ENCODE measurements around the gene POLA2.

POLA2 gene

DNA sequence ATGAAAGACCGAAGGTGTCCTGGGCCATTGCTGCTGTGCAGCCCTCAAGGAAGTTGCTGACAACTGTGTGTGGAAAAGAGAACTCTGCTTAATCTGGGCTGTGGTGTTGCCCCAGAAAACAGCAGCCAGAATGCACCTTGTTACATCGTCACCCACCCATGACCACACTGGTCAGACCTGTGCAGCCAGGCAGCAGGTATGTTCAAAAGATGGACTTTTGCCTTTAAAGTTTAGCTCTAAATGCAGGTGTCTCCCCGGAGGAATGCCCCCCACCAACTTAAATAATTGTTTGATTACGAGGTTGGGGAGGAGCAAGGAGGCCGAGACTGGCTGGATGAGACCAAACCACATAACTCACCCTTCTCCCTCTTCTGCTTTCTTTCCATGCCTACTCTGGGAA lies 15.3 kb upstream of the POLA2 start:
- TF ChIP-seq, protein P1, sequence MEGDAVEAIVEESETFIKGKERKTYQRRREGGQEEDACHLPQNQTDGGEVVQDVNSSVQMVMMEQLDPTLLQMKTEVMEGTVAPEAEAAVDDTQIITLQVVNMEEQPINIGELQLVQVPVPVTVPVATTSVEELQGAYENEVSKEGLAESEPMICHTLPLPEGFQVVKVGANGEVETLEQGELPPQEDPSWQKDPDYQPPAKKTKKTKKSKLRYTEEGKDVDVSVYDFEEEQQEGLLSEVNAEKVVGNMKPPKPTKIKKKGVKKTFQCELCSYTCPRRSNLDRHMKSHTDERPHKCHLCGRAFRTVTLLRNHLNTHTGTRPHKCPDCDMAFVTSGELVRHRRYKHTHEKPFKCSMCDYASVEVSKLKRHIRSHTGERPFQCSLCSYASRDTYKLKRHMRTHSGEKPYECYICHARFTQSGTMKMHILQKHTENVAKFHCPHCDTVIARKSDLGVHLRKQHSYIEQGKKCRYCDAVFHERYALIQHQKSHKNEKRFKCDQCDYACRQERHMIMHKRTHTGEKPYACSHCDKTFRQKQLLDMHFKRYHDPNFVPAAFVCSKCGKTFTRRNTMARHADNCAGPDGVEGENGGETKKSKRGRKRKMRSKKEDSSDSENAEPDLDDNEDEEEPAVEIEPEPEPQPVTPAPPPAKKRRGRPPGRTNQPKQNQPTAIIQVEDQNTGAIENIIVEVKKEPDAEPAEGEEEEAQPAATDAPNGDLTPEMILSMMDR (IDR thresholded peaks at IDR 0.05): no peak

DNA sequence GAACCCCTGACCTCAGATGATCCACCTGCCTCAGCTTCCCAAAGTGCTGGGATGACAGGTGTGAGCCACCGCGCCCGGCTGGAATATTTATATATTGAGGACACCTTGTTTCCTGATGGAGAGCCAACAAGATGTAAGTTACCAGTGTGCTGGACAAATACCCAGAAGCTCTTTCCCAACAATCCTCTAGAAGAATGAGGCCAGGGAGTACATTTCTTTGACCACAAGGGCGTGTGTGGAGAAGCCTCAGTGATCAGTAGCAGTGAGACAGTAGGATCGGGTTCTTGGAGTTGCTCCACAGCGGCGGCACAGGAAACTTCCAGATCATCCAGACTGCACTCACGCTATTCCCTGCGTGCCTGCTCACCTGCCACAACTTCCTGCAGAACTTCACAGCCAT lies 10.3 kb upstream of the POLA2 start:
- TF ChIP-seq, protein P1 (IDR thresholded peaks at IDR 0.05): no peak

DNA sequence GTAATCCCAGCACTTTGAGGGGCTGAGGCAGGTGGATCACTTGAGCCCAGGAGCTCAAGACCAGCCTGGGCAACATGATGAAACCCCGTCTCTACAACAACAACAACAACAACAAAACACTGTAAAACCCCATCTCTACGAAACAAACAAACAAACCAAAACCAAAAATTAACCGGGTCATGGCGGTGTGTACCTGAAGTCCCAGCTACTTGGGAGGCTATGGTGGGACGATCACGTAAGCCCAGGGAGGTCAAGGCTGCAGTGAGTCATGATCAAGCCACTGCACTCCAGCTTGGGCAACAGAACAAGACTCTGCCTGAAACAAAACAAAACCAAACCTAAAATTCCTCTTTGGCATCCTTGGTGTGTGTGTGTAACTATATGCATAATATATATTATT lies 7.0 kb upstream of the POLA2 start:
- TF ChIP-seq, protein P1 (IDR thresholded peaks at IDR 0.05): no peak

DNA sequence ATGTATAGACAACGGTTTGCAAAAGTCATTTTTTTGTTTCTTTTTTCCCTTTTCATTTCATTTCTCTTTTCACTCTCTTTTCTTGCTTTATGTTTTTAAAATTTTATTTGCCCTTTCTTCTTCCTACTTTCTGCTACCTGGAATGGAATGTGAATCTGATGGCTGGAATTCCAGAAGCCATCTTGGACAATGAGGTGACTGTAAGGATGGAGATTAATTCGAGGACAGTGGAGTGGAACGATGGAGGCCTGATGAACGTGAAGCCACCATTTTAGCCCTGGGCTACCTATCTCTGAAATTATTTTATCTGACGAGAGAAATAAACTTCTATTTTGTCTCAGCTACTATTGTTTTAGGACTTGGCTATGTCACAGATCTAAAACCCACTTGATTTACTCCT lies 2.8 kb upstream of the POLA2 start:
- TF ChIP-seq, protein P1 (IDR thresholded peaks at IDR 0.05): no peak

DNA sequence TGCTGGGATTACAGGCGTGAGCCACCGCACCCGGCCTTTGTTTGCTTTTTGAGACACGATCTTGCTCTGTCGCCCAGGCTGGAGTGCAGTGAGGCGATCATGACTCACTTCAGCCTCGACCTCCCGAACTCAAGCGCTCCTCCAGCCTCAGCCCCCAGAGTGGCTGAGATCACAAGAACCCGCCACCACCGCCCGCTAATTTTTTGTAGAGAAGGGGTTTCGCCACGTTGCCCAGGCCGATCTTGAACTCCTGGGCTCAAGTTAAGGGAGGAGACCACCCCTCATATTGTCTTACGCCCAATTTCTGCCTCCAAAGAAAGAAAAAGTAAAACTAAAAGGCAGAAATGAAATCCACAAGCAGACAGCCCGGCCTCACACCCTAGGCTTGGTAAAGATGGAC lies 1.5 kb upstream of the POLA2 start:
- TF ChIP-seq, protein P1 (IDR thresholded peaks at IDR 0.05): no peak

DNA sequence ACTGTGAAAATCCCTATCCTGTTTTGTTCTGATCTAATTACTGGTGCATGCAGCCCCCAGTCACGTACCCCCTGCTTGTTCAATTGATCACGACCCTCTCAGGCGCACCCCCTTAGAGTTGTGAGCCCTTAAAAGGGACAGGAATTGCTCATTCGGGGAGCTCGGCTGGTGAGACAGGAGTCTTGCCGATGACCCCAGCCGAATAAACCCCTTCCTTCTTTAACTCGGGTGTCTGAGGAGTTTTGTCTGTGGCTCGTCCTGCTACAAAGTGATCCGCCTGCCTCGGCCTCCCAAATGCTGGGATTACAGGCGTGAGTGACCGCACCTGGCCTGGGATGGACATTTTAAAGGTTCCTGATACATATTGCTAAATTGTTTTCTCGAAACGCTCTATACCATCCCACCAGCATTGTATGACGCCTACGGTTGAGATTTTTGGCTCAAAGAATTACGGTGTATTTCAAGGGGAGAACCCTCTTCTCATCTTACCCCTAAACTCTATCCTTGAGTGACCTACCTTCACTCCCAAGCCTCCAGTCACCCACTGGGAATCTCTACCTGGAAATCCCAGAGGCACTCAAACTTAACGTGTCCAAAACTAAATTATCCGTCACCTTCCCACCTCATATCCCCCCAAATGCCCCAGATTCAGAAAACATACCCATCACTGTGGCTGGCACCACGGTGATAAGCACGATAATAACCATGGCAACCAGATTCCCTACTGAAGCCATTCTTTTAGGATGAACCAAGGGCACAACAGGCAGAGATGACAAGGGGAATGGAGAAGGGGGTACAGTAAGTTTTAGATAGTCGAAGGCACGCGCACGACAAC lies 789 bp upstream of the POLA2 start:
- TF ChIP-seq, protein P1 (IDR thresholded peaks at IDR 0.05): no peak

DNA sequence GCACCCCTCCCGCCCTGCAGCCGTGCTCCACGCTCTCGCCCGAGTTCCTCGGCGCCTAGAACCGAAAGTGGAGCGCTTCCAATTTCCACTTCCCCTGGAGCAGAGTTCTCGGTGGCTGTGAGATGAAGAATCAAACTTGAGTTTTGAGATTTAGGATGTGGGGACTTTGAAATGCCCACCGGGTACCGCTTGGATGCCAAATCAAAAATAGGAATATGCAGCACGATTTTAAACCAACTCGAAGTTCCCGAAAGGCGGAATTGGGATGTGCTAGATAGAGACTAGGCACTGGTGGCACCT lies 569 bp downstream of the POLA2 start:
- TF ChIP-seq, protein P1 (IDR thresholded peaks at IDR 0.05): no peak

DNA sequence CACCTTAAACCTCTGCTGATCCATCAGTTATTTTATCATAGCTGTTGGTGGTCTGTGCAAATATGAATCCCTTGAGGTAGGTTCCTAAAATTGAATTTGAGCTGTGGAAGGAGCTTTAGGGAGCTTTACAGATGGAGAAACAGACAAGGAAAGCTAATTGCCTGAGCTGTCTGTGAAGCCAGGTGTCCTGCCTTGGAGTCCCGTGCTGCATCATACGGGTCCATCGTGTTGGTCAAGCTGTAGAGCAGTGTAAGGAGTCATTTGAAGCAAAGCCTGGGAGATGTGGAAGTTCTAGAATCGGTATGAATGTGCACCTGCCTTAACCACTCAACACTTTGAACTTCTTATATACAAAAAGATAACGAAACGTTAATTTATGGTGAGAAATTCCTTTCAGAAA lies 1.0 kb downstream of the POLA2 start:
- TF ChIP-seq, protein P1 (IDR thresholded peaks at IDR 0.05): no peak
